ENCODE measurements around the gene PLEKHG4.

DNA sequence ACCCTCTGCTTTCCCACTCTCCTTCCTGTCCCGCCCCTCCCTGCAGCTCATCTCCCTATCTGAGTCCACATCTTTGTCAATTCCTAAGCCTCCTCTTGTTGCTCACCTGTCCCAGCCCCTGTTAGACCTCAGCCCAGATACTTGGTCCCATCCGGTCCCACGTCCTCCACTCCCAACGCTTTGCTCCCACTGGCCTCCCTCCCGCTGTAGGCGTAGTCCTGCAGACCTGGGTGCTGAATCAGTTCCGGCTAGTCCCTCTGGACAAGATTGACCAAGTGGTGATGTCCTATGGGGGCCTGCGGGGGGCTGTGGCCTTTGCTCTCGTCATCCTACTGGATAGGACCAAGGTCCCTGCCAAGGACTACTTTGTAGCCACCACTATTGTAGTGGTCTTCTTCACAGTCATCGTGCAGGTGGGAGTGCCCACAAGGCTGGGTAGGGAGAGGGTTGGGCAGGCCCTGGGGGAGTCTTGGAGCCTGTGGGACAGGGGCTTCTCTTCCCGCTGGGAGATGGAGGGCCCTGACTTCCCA, 22.6 kb upstream of the PLEKHG4 start:
- TF ChIP-seq, protein P1, sequence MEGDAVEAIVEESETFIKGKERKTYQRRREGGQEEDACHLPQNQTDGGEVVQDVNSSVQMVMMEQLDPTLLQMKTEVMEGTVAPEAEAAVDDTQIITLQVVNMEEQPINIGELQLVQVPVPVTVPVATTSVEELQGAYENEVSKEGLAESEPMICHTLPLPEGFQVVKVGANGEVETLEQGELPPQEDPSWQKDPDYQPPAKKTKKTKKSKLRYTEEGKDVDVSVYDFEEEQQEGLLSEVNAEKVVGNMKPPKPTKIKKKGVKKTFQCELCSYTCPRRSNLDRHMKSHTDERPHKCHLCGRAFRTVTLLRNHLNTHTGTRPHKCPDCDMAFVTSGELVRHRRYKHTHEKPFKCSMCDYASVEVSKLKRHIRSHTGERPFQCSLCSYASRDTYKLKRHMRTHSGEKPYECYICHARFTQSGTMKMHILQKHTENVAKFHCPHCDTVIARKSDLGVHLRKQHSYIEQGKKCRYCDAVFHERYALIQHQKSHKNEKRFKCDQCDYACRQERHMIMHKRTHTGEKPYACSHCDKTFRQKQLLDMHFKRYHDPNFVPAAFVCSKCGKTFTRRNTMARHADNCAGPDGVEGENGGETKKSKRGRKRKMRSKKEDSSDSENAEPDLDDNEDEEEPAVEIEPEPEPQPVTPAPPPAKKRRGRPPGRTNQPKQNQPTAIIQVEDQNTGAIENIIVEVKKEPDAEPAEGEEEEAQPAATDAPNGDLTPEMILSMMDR (IDR thresholded peaks at IDR 0.05; ENCODE audit: insufficient read depth, low read length, poor library complexity, severe bottlenecking), result no peak
- TF ChIP-seq EZH2phosphoT487 (conservative IDR thresholded peaks at IDR 0.05; ENCODE audit: low read length), result no peak
